Femur (tissue), 1 donor: ENCODE data around the gene MYH7.

Source experiments
- DNase-seq: peaks from one replicate; pipeline ENCODE4 v3.0.0-alpha.2; 2017

MYH7 gene

GRCh38 chr14:23385642-23386265 is 49.7 kb downstream of the MYH7 start:
- no peak for DNase-seq

- no peak for DNase-seq
These were observed 50.2 kb downstream of the MYH7 start for GRCh38 chr14:23385244-23385641.

GRCh38 chr14:23384364-23385080 is 50.9 kb downstream of the MYH7 start:
- no peak for DNase-seq

GRCh38 chr14:23382731-23383440 is 52.6 kb downstream of the MYH7 start:
- DNase-seq: no peak

- no peak for DNase-seq
These were observed 53.2 kb downstream of the MYH7 start for GRCh38 chr14:23382276-23382675.

GRCh38 chr14:23381871-23382270 is 53.6 kb downstream of the MYH7 start:
- DNase-seq: no peak

GRCh38 chr14:23380976-23381375 is 54.5 kb downstream of the MYH7 start:
- DNase-seq: no peak

- DNase-seq: no peak
These were observed 55.1 kb downstream of the MYH7 start for GRCh38 chr14:23380197-23380914.

GRCh38 chr14:23379366-23380196 is 55.9 kb downstream of the MYH7 start:
- DNase-seq: no peak

GRCh38 chr14:23378612-23379220 is 56.7 kb downstream of the MYH7 start:
- DNase-seq: no peak

- no peak for DNase-seq
These were observed 57.6 kb downstream of the MYH7 start for GRCh38 chr14:23377573-23378563.

GRCh38 chr14:23377198-23377550 is 58.3 kb downstream of the MYH7 start:
- no peak for DNase-seq

- peak; percentile 68 for DNase-seq
These were observed 58.8 kb downstream of the MYH7 start, which contains the start of gene CMTM5 for GRCh38 chr14:23376482-23377197. CMTM5 (plus strand) TSS chr14:23377046; CDS start chr14:23377252, 206 bp downstream.

GRCh38 chr14:23375527-23376251 is 59.8 kb downstream of the MYH7 start:
- DNase-seq: no peak

GRCh38 chr14:23373041-23373440 is 62.4 kb downstream of the MYH7 start:
- DNase-seq: no peak

- no peak for DNase-seq
These were observed 63.0 kb downstream of the MYH7 start, which contains the start of gene IL25 for GRCh38 chr14:23372509-23372908. IL25 (plus strand) TSS chr14:23372809.

GRCh38 chr14:23371865-23372264 is 63.6 kb downstream of the MYH7 start:
- no peak for DNase-seq

GRCh38 chr14:23370221-23370620 is 65.2 kb downstream of the MYH7 start:
- no peak for DNase-seq

- DNase-seq: peak; percentile 91
These were observed 69.0 kb downstream of the MYH7 start for GRCh38 chr14:23366426-23366921.
